GM19351 (cell line): ENCODE data around the gene IMMT.

Source experiments
- ATAC-seq: cut with Tn5 transposase; IDR thresholded peaks from one replicate; pipeline ENCODE4 v1.9.1; 2021; ENCODE audit warnings: mild to moderate bottlenecking, moderate library complexity; ENCODE audit not compliant: unreplicated experiment

IMMT gene

GRCh38 chr2:86143926-86144685 is 51.2 kb downstream of the IMMT start:
- ATAC-seq, result no peak

- ATAC-seq, result no peak
Measured at GRCh38 chr2:86143307-86143706, 52.0 kb downstream of the IMMT start.

- ATAC-seq, result no peak
Measured at GRCh38 chr2:86142436-86143257, 52.6 kb downstream of the IMMT start.

DNA sequence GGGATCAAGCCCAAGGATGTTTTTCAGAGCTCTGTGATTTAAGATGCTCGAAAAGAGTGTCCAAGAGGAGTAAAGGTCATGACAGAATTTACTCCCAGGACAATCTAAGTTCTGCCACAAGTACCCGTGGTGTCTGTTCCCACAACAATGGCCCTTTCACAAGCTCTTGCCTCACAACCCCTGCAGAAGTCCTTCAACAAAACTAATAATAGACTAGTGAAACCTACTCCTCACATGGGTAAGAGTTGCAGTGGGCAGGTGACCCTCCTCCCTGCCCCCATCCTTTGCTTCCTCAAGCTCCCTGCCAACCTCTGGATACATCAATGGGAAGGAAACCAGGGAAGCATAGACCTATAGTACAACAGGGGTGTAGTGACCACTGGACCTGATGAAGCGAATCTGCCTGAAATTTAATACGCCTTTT is 54.3 kb downstream of the IMMT start:
- ATAC-seq, result no peak

GRCh38 chr2:86139981-86140380 is 55.3 kb downstream of the IMMT start:
- ATAC-seq, result no peak

GRCh38 chr2:86138736-86139625 is 56.3 kb downstream of the IMMT start:
- ATAC-seq, result no peak

GRCh38 chr2:86136141-86136540 is 59.1 kb downstream of the IMMT start:
- no peak for ATAC-seq

DNA sequence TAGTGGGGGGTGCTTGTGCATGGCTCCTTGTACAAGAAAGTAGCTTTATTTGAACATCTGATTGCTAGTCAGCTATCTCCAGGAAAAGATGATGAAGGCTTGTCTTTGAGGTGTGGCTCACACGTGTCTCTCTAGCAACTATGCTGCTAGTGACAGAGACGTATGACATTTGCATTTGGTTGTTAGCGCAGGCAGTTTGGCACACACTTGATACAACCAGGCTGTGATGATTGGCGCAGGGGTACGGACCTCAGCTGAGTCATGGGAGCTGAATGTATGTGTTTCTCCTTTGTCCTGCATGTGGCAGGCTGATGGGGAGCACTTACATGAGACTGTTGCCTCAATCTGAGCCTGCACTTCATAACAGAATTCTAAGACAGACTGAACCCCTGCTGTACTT is 59.6 kb downstream of the IMMT start:
- no peak for ATAC-seq

GRCh38 chr2:86134709-86135108 is 60.6 kb downstream of the IMMT start:
- no peak for ATAC-seq

DNA sequence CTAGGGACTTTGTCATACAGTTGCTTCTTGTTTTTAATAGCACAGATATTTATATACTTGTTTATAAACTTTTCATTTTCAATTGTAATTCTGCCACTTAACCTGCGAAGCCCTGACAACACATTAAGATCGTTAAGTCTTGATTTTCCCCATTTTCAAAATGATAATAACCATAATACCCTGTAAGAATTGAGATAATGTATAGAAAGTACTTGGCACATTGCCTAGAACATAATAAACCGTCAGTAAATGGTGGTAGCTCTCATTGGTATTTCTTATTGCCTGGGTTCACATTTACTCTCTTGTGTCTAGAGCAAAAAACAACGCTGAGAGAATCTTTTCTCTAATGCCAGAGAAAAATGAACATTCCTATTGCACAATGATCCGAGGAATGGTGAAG is 70.6 kb downstream of the IMMT start:
- no peak for ATAC-seq

DNA sequence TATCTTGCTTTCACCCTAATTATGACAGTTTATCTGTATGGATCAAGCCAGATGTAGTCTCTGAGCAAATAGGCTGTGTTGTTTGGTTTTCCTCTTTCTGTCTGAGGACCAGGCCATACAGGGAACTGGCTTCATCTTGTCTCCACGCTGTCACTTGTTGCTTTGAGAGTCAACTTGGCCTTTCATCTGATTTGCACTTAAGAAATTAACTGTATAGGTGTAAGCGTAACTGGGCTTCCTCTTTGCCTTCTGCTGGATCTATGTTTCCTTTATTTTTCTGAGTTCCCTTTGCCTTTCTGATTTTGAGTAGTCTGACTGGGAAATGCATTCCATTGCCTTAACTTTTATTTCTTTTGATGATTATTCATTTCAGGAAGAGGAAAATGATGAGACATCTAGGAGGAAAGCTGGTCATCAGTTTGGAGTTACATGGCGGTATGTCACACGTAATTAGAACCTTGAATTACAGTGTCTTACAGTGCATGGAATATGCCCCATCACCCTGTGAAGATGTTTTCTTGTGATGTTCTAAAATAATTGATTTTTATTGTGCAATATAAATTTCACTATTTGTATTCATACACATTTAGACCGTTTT is 71.8 kb downstream of the IMMT start:
- no peak for ATAC-seq

DNA sequence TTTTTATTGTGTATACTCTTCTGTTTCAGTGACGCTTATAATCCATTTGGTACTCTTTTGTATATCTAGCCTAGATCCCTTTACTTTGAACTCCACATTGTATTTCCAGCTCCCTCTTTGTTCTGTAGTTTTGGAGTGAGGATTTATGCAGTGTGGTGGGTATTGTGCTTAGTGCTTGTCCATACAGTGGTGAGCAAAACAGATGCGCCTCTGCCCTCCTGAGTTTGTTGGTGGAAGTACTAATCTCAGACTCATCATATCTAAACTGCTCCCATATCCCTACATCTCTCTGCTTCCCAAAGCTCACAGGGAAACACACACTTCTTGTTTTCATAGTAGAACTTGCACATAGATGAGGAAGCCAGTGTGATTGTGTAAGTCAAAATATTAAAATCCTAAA is 77.1 kb downstream of the IMMT start:
- no peak for ATAC-seq

GRCh38 chr2:86107031-86107430 is 88.2 kb downstream of the IMMT start:
- ATAC-seq, result no peak

- ATAC-seq, result peak; percentile 80
Measured at GRCh38 chr2:86105969-86106945, 89.0 kb downstream of the IMMT start, which contains the start of gene PTCD3. TSS of gene PTCD3 (plus strand) at chr2:86106235. CDS start at chr2:86106248, 13 bp downstream.

GRCh38 chr2:86105252-86105968 is 89.9 kb downstream of the IMMT start, which contains the start of gene POLR1A:
TSS of gene POLR1A (minus strand) at chr2:86105886. CDS start at chr2:86105776, 110 bp downstream.
- ATAC-seq, result peak; percentile 69

GRCh38 chr2:86102157-86102556 is 93.1 kb downstream of the IMMT start:
- no peak for ATAC-seq

DNA sequence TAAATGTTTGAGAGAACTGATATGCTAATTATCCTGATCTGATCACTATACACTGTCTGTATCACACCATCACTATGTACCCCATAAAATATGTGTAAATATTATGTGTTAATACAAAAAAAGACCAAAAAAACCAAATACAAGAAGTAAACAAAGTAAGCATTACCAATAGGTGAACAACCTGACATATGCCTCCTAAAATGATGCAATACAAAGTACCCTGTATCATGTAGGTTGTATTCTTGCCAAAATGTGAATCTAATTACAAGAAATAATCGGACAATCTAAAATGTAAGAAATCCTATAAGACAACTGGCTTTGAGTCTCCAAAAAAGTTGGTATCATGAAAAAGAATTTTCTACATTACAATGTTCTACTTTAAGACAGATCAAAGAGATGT is 97.3 kb downstream of the IMMT start:
- ATAC-seq, result no peak

DNA sequence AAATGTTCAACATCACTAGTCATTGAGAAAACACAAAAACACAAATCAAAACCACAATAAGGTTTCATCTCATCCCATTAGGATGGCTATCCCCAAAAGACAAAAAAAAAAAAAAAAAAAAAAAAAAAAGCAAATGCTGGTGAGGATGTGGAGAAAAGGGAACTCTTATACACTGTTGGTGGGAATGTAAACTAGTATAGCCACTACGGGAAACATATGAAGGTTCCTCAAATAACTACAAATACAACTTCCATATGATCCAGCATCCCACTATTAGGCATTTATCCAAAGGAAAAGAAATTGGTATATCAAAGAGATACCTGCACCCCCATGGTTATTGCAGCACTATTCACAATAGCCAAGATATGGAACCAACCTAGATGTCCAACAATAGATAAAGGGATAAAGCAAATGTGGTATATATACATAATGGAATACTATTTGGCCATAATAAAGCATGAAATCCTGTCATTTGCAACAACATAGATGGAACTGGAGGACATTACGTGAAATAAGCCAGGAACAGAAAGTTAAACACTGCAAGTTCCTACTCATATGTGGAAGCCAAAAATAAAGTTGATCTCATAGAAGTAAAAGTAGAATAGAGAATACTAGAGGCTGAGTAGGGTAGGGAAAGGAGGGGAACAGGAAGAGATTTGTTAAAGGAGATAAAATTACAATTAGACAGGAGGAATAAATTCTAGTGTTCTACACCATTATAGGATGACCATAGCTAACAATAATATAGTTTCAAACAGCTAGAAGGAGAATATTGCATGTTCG is 98.0 kb downstream of the IMMT start:
- no peak for ATAC-seq
